ENCODE data around the gene F9.

F9 gene

DNA sequence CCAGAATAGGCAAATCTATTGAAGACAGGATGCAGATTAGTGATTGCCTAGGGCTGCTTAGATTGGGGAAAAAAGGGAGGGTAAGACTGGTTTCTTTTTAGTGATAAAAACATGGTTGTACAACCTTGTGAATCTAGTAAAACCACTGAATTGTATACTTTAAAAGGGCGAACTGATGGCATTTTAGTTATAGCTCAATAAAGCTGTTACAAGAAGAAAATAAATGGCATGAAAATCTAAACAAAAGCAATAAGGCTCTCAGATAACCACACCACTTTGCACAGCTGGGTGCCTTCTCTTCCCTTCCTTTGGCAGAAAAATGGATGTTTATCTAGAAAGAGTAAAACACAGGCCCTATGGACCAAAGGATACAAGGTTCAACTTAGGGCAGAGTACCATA lies 69.6 kb downstream of the F9 start:
- no peak for FAIRE-seq
- DNase-seq (ENCODE audit: low spot score) = no peak

All from urothelium cell line (cell line).